AG08396 (cell line): ENCODE measurements around the gene GNAI3.

Source experiments
- DNase-seq: peaks from one replicate; pipeline ENCODE4 v3.0.0; 2012; ENCODE audit warnings: low spot score, mixed read lengths

Gene GNAI3

DNA sequence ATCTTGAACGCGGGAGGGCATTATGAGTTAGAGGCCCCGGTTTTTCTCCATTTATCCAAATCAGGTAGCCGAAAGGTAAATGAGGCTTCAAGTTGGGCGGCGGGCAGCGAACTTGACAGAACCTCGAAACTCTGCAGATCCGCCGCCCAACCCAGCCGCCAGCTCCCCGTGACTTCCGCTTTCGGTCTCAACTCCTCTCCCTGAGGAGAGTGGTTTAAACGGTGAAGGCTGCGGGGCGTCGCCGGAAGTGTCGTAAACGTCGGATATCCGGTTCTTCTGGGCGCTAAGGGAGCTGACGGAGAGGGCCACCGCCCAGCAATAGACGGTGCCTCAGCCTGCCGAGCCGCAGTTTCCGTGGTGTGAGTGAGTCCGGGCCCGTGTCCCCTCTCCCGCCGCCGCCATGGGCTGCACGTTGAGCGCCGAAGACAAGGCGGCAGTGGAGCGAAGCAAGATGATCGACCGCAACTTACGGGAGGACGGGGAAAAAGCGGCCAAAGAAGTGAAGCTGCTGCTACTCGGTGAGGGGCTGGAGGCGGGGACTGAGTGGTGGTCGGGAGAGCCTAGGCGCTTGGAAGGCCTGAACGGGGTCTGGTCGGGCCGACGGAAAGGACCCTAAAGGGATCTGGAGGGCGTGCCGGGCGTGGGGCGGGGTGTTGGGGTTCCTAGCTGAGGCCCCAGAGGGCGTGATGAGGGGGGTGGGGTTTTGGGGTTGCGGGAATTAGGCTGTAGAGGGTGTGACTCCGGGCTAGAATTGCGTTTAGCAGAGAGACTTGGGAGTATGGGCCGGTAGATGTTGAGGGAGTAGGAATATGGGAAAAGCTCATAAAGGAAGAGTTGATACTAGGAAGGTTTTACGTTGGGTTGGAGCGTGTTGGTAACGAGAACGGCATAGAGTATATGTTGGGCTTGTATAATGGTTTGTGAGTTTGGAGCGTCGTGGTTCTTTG, at the start of gene GNAI3:
Gene GNAI3, plus strand, starts transcription at position 295 of the 947 bp plus-strand sequence. Its CDS starts 106 bp downstream, at position 401.
- DNase-seq, result peak; percentile 92

DNA sequence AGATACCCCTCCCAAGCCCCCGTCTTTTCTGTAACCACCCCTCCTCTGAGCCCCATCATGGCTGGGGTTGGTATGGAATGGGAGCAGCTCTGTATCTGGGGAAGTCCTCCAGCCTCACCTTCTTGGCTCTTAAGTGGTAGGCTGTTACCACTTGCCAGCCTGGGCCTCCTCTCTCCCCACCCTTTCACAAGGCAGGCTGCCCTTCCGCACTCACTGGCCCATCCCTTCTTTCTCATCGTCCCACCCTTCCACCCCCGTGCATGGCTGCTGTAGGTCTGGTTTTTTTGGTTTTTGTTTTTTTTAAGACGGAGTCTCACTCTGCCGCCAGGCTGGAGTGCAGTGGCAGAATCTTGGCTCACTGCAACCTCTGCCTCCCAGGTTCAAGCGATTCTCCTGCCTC, 49.3 kb upstream of the GNAI3 start:
- no peak for DNase-seq

- DNase-seq, result peak; percentile 64
These were observed 48.5 kb upstream of the GNAI3 start for GRCh38 chr1:109499661-109500536.

DNA sequence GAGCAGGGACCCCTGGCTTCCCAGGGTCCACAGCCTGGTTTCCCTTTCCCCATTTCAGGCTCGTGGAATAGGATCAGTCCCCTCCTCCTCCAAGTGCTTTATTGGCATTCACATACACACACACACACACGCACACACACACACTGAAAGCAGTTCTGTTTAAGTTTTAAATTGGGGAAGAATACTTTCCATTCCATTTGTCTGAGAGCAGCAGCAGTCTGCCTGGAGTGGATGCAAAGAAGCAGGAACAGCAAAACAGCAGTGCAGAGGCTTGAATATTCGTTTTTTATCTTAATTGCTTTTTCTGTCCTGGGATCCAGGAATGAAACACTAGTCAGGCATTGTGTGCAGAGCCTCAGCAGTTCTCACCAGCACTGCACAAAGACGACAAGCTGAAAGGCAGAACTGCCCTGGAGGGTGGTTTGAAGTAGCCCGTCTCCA, 47.5 kb upstream of the GNAI3 start:
- peak; percentile 73 for DNase-seq

DNA sequence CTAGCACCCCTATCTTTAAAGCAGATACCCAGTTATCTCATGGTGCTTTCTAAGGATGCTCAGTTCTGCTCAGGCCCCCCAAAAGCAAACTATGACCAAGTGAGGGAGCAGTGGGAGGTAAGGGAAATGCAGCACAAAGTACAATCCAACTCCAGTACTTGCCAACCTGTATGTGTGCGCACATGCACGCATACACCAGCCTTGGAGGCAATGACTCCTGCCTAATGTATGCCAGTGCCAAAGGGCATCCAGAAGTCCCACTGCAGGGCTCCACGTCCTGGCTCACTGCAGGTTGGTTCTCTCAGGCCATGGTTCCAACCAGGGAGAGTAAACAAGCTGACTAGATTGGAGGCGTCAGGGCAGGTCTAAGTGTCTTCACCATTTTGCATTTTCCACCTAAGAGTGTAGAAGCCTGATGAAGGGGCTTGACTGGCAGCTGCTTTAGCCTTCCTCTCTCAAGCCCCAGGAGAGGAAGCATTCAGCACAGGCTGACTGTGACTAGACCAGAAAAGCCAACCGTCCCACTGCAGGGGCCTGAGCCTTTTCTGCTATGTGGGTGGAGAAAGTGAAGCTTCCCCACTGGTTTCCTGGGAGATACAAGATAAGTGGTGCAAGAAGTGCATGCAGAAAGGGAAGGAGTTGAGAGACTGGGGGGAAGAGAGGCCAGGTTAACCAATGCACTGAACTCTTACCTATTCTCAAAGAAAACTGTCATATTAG, 46.6 kb upstream of the GNAI3 start:
- no peak for DNase-seq

DNA sequence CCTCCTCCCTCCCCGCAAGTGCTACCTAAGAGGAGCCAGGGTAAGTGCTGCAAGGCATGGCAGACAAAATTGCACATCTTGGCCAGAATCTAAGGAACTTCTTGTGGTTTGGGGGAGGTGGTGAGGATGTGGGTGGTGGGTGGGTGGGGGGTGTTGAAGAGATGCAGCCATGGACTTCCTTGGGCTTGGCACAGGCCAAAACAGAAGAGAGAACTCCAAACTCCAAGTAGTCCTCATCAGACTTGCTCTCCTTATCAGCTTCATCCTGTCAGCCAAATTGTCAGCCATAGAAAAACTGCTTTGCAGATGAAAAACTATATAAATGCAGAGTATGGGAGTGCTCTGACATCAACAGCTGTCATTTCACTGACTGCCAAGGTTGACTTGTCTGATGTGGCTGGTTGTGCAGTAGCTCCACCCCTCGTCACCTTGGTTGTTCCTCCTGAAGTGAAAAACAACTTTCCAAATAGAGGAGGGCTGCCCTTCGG, 46.0 kb upstream of the GNAI3 start:
- DNase-seq, result no peak

DNA sequence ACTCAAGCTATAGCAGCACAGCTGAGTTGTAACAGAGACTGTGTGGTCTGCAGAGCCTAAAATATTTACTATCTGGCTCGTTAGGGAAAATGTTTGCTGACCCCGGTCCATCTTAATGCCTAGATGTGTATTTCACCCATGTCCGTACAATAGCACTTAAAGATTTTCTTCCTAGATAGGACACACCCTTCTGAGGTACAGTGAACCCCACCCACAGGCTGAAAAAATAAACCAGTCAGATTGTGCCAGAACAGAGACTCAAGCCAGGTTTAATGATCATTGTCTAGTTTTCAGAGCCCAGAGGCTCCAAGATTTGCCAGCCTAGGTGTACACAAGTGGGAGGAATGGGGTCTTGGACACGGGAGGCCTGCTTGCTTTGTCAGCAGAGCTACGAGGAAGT, 44.5 kb upstream of the GNAI3 start:
- no peak for DNase-seq

DNA sequence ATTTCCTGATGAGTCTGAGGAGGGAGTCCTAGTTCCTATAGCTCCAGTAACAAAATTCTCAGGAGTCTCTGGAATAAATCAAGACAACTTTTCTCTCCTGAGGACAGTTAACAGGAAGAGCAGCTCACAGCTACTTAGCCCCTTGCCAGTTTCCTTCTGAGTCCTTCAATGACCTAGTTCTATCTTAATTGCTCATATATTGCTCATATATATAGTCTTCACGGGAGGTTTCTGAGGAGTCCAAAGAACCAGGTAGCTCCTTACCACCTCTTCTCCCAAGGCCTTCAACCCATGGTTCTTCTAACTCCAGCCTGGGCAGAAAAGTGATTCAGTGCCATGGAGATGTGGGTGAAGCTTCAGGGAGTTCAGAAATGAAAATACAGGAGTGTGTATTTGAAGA, 43.4 kb upstream of the GNAI3 start:
- no peak for DNase-seq

- no peak for DNase-seq
These were observed 40.2 kb upstream of the GNAI3 start for GRCh38 chr1:109508001-109508872.

GRCh38 chr1:109508873-109509175, 39.6 kb upstream of the GNAI3 start:
- DNase-seq, result no peak

DNA sequence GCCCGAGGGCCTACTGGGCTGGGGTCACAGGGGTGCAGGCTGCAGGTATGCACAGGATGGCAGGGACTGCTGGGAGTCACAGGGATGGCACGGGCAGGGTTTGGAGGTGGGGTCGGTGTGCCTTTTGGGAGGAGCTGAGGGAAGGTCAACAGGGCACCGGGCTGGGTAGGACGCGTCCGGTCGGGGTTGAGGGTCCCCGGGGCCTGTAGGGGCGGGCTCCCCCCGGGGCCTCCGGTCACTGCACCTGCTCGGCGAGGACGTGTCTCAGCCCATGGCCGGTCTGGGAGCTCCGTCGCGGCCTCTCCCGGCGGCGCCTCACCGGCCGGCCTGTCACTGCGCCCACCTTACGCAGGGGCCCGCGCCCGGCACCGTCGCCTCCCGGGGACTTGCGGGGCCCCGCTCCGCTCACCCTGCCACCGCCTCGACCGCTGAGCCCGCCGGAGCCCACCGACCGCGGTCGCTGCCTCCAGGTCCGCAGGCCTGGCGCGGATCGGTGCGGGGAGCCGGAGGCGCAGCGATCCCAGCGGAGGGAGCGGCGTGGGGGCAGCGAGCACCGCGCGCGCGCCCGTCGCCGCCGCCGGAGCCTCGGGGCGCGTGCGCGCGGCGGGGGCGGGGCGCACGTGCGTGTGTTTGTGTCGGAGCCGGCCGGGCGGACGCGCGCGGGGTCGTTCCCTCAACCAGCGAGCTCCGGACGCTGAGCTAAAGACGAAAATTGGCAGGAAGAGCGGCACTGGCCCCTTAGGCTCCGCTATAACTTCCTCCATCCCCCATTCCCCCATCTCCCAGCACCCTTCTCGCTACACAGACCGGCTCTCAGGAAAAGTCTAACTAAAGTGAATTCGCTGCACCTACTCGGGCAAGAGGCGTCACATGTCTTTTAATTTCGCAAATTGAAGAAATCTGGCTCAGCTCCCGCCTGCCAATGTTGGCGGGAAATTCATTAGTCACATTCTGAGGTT, 39.0 kb upstream of the GNAI3 start, which contains the start of gene AMIGO1:
Gene AMIGO1, minus strand, starts transcription at position 552 of the 959 bp plus-strand sequence. CDS start 815 bp downstream, outside the sequence.
- peak; percentile 91 for DNase-seq

- DNase-seq, result no peak
These were observed 35.2 kb upstream of the GNAI3 start for GRCh38 chr1:109513110-109513710.

GRCh38 chr1:109514846-109515245, 33.6 kb upstream of the GNAI3 start:
- no peak for DNase-seq

- no peak for DNase-seq
These were observed 31.5 kb upstream of the GNAI3 start for GRCh38 chr1:109516872-109517271.

DNA sequence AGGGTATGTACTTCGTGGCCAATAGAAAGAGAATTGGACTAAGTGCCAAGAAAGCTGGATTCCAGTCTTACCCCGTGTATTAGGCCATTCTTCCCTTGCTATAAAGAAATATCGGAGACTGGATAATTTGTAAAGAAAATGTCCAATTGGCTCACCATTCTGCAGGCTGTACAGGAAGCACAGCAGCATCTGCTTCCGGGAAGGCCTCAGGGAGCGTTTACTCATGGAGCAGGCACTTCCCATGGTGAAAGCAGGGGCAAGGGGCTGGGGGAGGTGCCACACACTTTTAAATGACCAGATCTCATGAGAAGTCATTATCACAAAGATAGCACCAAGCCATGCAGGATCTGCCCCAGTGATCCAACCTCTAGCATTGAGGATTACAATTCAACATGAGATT, 31.1 kb upstream of the GNAI3 start:
- DNase-seq, result no peak

GRCh38 chr1:109521002-109521951, 27.1 kb upstream of the GNAI3 start:
- no peak for DNase-seq

DNA sequence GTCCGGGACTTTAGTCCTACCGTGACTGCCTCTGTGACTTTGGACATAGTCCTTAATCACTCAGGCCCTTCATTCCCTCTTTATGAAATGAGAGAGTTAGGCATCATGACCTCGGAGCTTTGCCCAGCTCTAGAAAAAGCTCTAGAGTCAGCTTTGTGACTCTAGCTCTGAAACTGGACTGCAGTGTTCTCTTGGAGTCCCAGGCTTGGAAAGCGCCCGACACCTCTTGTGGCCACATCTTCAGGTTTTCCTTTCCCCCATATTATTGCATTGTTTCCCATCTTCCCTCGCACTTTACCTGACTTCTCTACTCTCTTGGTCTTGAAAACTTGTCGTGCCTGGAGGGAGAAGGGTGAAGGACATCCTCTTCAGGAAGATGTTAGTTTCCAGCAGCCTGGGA, 26.4 kb upstream of the GNAI3 start:
- DNase-seq, result no peak

DNA sequence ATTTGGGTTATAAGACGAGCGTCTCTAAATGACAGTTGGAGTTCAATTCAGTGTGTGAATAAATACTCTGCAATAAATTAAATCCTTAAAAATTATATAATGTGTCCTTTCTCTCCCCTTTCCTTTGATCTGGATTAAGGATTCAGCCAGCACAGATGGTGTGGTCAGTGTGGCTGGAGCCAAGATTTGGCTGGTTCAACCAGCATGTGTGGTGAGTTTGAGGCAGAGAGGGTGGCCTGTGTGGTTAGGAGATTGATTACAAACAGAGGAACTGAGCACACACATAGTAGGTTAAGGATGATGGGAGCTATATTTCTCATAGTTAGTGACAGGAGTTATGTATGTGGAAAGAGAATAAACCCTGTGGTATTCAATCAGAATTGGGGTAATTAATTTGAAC, 24.7 kb upstream of the GNAI3 start:
- no peak for DNase-seq
